HFFc6 (cell line): ENCODE results near the gene TLN1. TPM values are rescaled to one million over a fixed set of nuclear protein-coding genes. Genes with fewer than 3 reads are reported as not detected.

Experiments
- DNase-seq: peaks from one replicate; pipeline ENCODE4 v3.0.0-alpha.2; 2018
- H3K27ac Mint-ChIP-seq: 2 replicates; pipeline ENCODE4 v1.8.0; 2020; ENCODE audit warnings: mild to moderate bottlenecking, mixed read lengths
- H3K27me3 Mint-ChIP-seq: 2 replicates; pipeline ENCODE4 v1.8.0; 2021; ENCODE audit warnings: mild to moderate bottlenecking, moderate library complexity, mixed read lengths; ENCODE audit not compliant: insufficient read depth
- H3K36me3 Mint-ChIP-seq: 2 replicates; pipeline ENCODE4 v1.8.0; 2021; ENCODE audit warnings: low read depth, mixed read lengths
- H3K4me1 Mint-ChIP-seq: 2 replicates; pipeline ENCODE4 v1.8.0; 2020; ENCODE audit warnings: low read depth, mixed read lengths
- H3K4me3 Mint-ChIP-seq: 2 replicates; pipeline ENCODE4 v1.8.0; 2020; ENCODE audit warnings: mild to moderate bottlenecking, moderate library complexity, mixed read lengths
- H3K9me3 Mint-ChIP-seq: 2 replicates; pipeline ENCODE4 v1.8.0; 2020; ENCODE audit warnings: mild to moderate bottlenecking, mixed read lengths
- CTCF ChIP-seq: fragments of 200-600 bp; sonication (generic); IDR thresholded peaks from 2 replicates; pipeline ENCODE4 v1.5.0; 2021; ENCODE audit warnings: antibody characterized with exemption, mild to moderate bottlenecking
- total RNA-seq, 6 experiments: library from RNA; stranded (reverse); fragmentation: NEBNext Ultra II Directional; extraction: Animal tissue kit (Norgen Biotek cat#: 25700); gene quantifications; 2 replicates in 1 of 6; 3 replicates in 5 of 6; pipeline ENCODE4 v1.2.3, GENCODE V29; 2021

The TLN1 gene
- total RNA-seq, 6 experiments from 2014 or later: 470 to 562 (median 491) TPM

GRCh38 chr9:35729101-35729500 is 2.9 kb downstream of the TLN1 start:
- no peak for TF ChIP-seq CTCF
- peaks cover 8% of the 10 kb centered on the region for H3K27me3 Mint-ChIP-seq
- DNase-seq: no peak
- H3K27ac Mint-ChIP-seq: no peak overlapping the region
- H3K4me1 Mint-ChIP-seq: peaks cover 21% of the 10 kb centered on the region
- no peak overlapping the region for H3K4me3 Mint-ChIP-seq
- H3K9me3 Mint-ChIP-seq: no peaks in the 10 kb centered on the region
- H3K36me3 Mint-ChIP-seq: peaks cover 41% of the 10 kb centered on the region

DNA sequence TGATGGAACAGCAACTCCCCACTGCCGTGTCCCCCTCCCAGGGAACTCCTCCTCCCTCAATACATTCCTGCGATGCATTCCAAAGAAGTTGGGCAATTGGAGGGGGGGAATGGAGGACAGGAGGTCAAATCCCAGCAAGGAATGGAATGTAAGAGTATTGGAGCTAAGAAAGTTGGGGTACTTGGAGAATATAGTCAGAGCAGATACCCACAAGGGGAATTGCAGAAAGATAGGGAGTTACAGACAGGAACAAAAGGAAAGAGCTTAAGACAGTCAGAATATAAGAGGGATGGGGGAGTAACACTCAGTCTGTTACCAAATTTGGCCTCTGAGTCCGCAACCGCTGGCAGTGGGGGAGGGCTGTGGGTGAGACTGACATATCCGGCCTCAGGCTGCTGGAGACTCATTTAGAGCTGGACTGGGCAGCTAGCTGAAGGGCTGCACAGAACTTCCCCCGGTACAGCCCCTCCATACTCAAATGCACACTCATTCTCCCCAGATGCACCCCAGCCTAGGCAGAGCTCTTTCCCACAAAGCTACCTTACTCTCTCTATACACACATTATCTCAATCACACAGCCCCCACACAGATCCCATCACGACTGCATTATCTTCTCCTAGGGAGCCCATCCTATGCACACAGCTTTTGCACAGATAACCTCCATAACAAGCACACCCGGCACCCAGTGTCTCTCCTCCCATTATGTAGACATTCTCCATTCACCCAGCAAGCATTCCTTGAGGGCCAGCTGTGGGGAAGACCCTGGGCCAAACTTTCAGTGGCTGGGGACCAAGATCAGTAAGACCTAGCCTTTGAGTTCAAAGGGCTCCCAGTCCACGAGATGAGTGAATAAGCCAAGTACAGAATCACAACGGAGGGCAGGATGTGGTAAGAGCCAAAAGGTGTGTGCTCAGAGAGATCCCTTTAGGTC is 3.7 kb downstream of the TLN1 start:
- Mint-ChIP-seq H3K27ac (no peak overlapping the region), H3K9me3 (no peaks in the 10 kb centered on the region), H3K27me3 (peaks cover 8% of the 10 kb centered on the region), H3K4me3 (no peak overlapping the region), H3K4me1 (peaks cover 18% of the 10 kb centered on the region), H3K36me3 (peaks cover 40% of the 10 kb centered on the region)
- peak; percentile 90 for DNase-seq
- no peak for TF ChIP-seq CTCF

DNA sequence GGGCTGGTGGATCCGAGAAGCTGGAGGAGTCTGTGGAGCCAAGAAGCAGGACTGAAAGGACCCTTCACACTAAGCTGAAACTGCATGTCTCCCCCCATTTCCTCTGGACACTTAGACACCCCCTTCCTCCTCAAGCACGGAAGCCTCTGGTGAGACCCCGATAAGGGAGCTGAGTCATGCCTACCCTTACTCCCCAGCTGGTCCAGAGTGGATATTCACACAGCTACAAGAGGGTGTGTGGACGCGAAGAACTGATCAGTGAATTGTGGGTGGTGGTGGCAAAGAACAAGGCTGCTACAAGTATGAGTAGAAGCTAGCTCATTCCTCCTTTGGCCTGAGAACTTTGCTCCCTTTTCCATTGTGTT is 4.3 kb downstream of the TLN1 start:
- Mint-ChIP-seq H3K4me3 (no peak overlapping the region), H3K4me1 (peaks cover 16% of the 10 kb centered on the region), H3K9me3 (no peaks in the 10 kb centered on the region), H3K27ac (no peak overlapping the region), H3K27me3 (peaks cover 8% of the 10 kb centered on the region), H3K36me3 (peaks cover 43% of the 10 kb centered on the region)
- no peak for DNase-seq
- no peak for TF ChIP-seq CTCF

DNA sequence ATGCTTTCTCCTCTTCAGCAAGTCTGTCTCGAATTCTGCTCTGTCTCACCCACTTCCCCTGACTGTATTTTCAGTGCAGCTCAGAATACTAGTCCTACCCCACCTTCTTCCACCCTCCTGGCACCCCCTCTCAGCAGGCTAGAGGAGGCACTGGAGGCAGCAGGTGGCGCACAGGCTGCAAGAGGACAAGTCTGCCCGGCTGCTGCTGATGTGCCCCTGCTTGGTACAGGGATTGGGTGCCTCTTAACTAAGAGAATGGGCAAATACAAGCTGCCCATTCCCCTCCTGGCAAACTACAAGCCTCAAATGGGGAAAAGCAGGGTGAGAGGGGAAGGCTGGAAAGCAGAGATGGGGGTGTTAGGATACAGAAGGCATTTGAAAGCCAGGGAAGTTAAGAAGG is 5.1 kb downstream of the TLN1 start:
- Mint-ChIP-seq H3K27ac (no peak overlapping the region), H3K36me3 (peaks cover 50% of the 10 kb centered on the region), H3K4me1 (peaks cover 22% of the 10 kb centered on the region), H3K9me3 (no peaks in the 10 kb centered on the region), H3K27me3 (peaks cover 8% of the 10 kb centered on the region), H3K4me3 (no peak overlapping the region)
- TF ChIP-seq CTCF: peak; percentile 43; the same call in 1 of the 2 replicates
- DNase-seq: peak; percentile 63

GRCh38 chr9:35725362-35725761 is 6.6 kb downstream of the TLN1 start:
- no peak; the same call in 1 of the 2 replicates for TF ChIP-seq CTCF
- DNase-seq: no peak
- Mint-ChIP-seq H3K27ac (peak overlapping the region; percentile 73; the same call in 1 of the 2 replicates), H3K4me1 (peaks cover 28% of the 10 kb centered on the region), H3K36me3 (peaks cover 45% of the 10 kb centered on the region), H3K9me3 (no peaks in the 10 kb centered on the region), H3K27me3 (no peaks in the 10 kb centered on the region; the same call in 1 of the 2 replicates), H3K4me3 (no peak overlapping the region)
